HFFc6 (cell line): ENCODE results near the gene POLE2. TPM values are rescaled to one million over a fixed set of nuclear protein-coding genes. Genes with fewer than 3 reads are reported as not detected.
"Not testable (repeated sequence)": the region's sequence is repeated elsewhere in the genome, so short reads cannot be mapped to it uniquely, and the experiment has no call there.

Source experiments
- DNase-seq: peaks from one replicate; pipeline ENCODE4 v3.0.0-alpha.2; 2018
- H3K27ac Mint-ChIP-seq: 2 replicates; pipeline ENCODE4 v1.8.0; 2020; ENCODE audit warnings: mild to moderate bottlenecking, mixed read lengths
- H3K27me3 Mint-ChIP-seq: 2 replicates; pipeline ENCODE4 v1.8.0; 2021; ENCODE audit warnings: mild to moderate bottlenecking, moderate library complexity, mixed read lengths; ENCODE audit not compliant: insufficient read depth
- H3K36me3 Mint-ChIP-seq: 2 replicates; pipeline ENCODE4 v1.8.0; 2021; ENCODE audit warnings: low read depth, mixed read lengths
- H3K4me1 Mint-ChIP-seq: 2 replicates; pipeline ENCODE4 v1.8.0; 2020; ENCODE audit warnings: low read depth, mixed read lengths
- H3K4me3 Mint-ChIP-seq: 2 replicates; pipeline ENCODE4 v1.8.0; 2020; ENCODE audit warnings: mild to moderate bottlenecking, moderate library complexity, mixed read lengths
- H3K9me3 Mint-ChIP-seq: 2 replicates; pipeline ENCODE4 v1.8.0; 2020; ENCODE audit warnings: mild to moderate bottlenecking, mixed read lengths
- CTCF ChIP-seq: fragments of 200-600 bp; sonication (generic); IDR thresholded peaks from 2 replicates; pipeline ENCODE4 v1.5.0; 2021; ENCODE audit warnings: antibody characterized with exemption, mild to moderate bottlenecking
- total RNA-seq, 6 experiments: library from RNA; stranded (reverse); fragmentation: NEBNext Ultra II Directional; extraction: Animal tissue kit (Norgen Biotek cat#: 25700); gene quantifications; 2 replicates in 1 of 6; 3 replicates in 5 of 6; pipeline ENCODE4 v1.2.3, GENCODE V29; 2021

Gene POLE2
- total RNA-seq, 6 experiments from 2014 or later = 4.5 to 11.6 (median 8.7) TPM

GRCh38 chr14:49720744-49721143 lies 32.7 kb upstream of the POLE2 start:
- no peak overlapping the region for H3K27ac Mint-ChIP-seq
- H3K27me3 Mint-ChIP-seq = no peaks in the 10 kb centered on the region
- DNase-seq = no peak
- peaks cover 20% of the 10 kb centered on the region for H3K36me3 Mint-ChIP-seq
- no peaks in the 10 kb centered on the region for H3K4me1 Mint-ChIP-seq
- TF ChIP-seq CTCF = no peak
- H3K9me3 Mint-ChIP-seq = no peaks in the 10 kb centered on the region
- no peak overlapping the region for H3K4me3 Mint-ChIP-seq

GRCh38 chr14:49710993-49711392 lies 23.0 kb upstream of the POLE2 start:
- not testable (repeated sequence) for H3K4me3 Mint-ChIP-seq, H3K36me3 Mint-ChIP-seq, H3K27ac Mint-ChIP-seq, H3K4me1 Mint-ChIP-seq, DNase-seq, H3K27me3 Mint-ChIP-seq, H3K9me3 Mint-ChIP-seq

- not testable (repeated sequence) for DNase-seq, H3K27ac Mint-ChIP-seq, H3K27me3 Mint-ChIP-seq, H3K36me3 Mint-ChIP-seq, H3K4me3 Mint-ChIP-seq, H3K9me3 Mint-ChIP-seq, H3K4me1 Mint-ChIP-seq
Measured at GRCh38 chr14:49704471-49704870, 16.5 kb upstream of the POLE2 start.

- Mint-ChIP-seq H3K9me3 (no peaks in the 10 kb centered on the region), H3K27ac (no peak overlapping the region), H3K4me3 (no peak overlapping the region), H3K36me3 (peaks cover 5% of the 10 kb centered on the region; the same call in 1 of the 2 replicates), H3K27me3 (no peaks in the 10 kb centered on the region), H3K4me1 (no peaks in the 10 kb centered on the region)
- TF ChIP-seq CTCF = no peak
- no peak for DNase-seq
Measured at GRCh38 chr14:49703965-49704364, 16.0 kb upstream of the POLE2 start.

GRCh38 chr14:49702725-49703124 lies 14.7 kb upstream of the POLE2 start:
- H3K4me1 Mint-ChIP-seq = no peaks in the 10 kb centered on the region
- no peaks in the 10 kb centered on the region for H3K27me3 Mint-ChIP-seq
- no peak overlapping the region for H3K4me3 Mint-ChIP-seq
- no peak for DNase-seq
- TF ChIP-seq CTCF = no peak
- no peak overlapping the region for H3K27ac Mint-ChIP-seq
- peaks cover 5% of the 10 kb centered on the region; the same call in 1 of the 2 replicates for H3K36me3 Mint-ChIP-seq
- H3K9me3 Mint-ChIP-seq = no peaks in the 10 kb centered on the region

- H3K4me3 Mint-ChIP-seq = peak overlapping the region; percentile 86
- not testable (repeated sequence) for H3K9me3 Mint-ChIP-seq, DNase-seq, H3K36me3 Mint-ChIP-seq, H3K27me3 Mint-ChIP-seq
- peak overlapping the region; percentile 46 for H3K27ac Mint-ChIP-seq
- peaks cover 27% of the 10 kb centered on the region for H3K4me1 Mint-ChIP-seq
Measured at GRCh38 chr14:49693735-49694124, 5.7 kb upstream of the POLE2 start.

- Mint-ChIP-seq H3K4me3 (peak within 1 kb of the TSS; percentile 86), H3K4me1 (peaks cover 27% of the 10 kb centered on the region), H3K27me3 (peaks cover 2% of the 10 kb centered on the region; the same call in 1 of the 2 replicates), H3K9me3 (no peaks in the 10 kb centered on the region), H3K27ac (peak within 1 kb of the TSS; percentile 85), H3K36me3 (no peaks in the 10 kb centered on the region)
- no peak for TF ChIP-seq CTCF
- peak; percentile 61 for DNase-seq
Measured at GRCh38 chr14:49692811-49693734, 5.1 kb upstream of the POLE2 start, which contains the start of gene KLHDC1. KLHDC1 (plus strand) TSS chr14:49693120; CDS start chr14:49693195, 75 bp downstream.
